ENCODE results near the gene RHOT2.

DNA sequence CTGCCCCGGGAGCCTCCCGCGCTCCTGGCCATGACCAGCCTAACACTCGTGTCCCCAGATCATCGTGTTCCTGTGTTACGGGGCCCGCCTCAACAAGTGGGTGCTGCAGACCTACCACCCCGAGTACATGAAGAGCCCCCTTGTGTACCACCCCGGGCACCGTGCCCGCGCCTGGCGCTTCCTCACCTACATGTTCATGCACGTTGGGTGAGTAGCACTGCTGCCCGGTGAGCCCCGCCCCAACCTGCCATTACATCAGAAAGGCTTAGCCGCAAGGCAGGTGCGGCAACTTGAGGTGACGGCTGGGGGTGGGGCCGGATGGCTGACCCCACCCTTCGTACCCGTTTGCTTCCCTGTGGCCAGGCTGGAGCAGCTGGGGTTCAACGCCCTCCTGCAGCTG, 9.0 kb downstream of the RHOT2 start:
- TF ChIP-seq CTCF (IDR thresholded peaks at IDR 0.05) (no peak), EZH2 (IDR thresholded peaks at IDR 0.05) (no peak), EZH2phosphoT487 (IDR thresholded peaks at IDR 0.05) (no peak)

Data from neural progenitor cell (in vitro differentiated cells).